ENCODE results near the gene FDX2. TPM values are rescaled to one million over a fixed set of nuclear protein-coding genes. Genes with fewer than 3 reads are reported as not detected.
A peak's percentile ranks its signal among the peaks of the same experiment; 100 is the strongest.
"Not testable (repeated sequence)": the region's sequence is repeated elsewhere in the genome, so short reads cannot be mapped to it uniquely, and the experiment has no call there.

FDX2 gene
- total RNA-seq, 1 donor from 2014 or later, result 13.9 TPM

DNA sequence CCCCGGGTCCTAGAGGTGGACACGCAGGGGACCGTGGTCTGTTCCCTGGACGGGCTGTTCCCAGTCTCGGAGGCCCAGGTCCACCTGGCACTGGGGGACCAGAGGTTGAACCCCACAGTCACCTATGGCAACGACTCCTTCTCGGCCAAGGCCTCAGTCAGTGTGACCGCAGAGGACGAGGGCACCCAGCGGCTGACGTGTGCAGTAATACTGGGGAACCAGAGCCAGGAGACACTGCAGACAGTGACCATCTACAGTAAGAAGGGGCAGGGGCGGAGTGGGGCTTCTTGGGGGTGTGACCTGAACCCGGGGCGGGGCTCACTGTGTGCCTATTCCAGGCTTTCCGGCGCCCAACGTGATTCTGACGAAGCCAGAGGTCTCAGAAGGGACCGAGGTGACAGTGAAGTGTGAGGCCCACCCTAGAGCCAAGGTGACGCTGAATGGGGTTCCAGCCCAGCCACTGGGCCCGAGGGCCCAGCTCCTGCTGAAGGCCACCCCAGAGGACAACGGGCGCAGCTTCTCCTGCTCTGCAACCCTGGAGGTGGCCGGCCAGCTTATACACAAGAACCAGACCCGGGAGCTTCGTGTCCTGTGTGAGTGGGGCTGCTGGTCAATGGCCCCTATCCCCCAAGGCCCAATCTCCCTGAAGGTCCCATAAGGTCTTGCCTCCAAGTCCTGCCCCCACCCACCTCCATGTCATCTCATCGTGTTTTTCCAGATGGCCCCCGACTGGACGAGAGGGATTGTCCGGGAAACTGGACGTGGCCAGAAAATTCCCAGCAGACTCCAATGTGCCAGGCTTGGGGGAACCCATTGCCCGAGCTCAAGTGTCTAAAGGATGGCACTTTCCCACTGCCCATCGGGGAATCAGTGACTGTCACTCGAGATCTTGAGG lies 31.5 kb downstream of the FDX2 start:
- DNase-seq (ENCODE audit: low read depth in 2 of 2), result no peak

DNA sequence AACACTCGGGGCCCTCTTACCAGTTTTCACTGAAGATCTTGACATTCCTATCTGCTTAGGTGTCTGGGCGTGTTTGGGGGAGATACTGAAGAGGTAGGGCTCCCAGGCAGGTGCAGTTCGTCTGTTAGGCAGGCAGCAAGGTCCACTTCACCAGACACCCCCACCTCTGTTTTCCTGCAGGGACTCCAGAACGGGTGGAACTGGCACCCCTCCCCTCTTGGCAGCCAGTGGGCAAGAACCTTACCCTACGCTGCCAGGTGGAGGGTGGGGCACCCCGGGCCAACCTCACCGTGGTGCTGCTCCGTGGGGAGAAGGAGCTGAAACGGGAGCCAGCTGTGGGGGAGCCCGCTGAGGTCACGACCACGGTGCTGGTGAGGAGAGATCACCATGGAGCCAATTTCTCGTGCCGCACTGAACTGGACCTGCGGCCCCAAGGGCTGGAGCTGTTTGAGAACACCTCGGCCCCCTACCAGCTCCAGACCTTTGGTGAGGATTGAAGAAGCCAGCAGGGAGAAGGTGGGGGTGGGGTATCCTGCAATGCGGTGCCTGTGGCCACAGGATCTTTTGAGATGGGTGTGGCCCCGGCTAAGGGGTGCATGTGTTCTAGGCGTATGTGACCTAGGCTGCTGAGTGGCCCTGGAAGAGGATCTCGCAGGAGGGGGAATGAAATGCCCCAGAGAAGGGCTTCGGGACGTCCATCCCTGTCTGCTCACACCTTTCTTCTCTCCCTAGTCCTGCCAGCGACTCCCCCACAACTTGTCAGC lies 32.3 kb downstream of the FDX2 start:
- DNase-seq (ENCODE audit: low read depth in 2 of 2), result no peak

DNA sequence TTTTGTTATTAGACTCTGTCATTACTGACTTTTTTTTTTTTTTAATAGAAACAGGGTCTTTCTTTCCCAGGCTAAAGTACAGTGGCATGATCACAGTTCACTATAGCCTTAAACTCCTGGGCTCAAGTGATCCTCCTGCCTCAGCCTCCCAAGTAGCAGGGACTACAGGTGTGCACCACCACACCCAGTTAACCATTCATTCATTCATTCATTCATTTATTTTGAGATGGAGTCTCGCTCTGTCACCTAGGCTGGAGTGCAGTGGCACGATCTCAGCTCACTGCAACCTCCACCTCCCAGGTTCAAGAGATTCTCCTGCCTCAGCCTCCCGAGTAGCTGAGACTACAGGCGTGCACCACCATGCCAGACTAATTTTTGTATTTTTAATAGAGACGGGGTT lies 33.8 kb downstream of the FDX2 start:
- DNase-seq (ENCODE audit: low read depth in 2 of 2), result not testable (repeated sequence)

DNA sequence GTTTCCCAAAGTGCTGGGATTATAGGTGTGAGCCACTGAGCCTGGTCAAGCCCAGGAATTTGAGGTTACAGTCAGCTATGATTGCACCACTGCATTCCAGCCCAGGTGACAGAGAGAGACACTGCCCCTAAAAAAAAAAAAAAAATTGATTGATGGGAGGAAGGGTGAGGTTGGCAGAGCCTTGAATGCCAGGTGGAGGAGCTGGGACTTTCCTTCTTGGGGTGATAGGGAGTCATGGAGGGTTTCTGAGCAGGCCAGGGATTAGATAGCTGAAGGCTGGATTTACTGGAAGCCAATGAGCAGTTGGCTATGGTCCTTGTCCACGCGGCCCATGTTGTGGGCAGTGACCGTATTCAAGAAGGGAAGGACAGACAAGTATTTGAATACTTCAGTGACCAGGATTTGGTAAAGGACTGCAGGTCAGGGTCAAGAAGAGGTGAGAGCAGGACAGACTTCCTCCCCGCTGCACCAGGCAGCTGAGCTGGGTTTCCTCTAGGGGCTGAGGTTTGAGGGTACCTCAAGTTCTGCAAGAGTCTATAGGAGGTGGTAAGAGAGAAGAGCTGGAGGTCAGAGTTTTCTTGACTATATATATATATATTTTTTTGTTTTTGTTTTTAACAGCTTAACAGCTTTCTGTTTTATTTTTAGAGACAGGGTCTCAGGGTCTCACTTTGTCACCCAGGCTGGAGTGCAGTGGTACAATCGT lies 35.9 kb downstream of the FDX2 start:
- DNase-seq (ENCODE audit: low read depth in 2 of 2), result no peak

DNA sequence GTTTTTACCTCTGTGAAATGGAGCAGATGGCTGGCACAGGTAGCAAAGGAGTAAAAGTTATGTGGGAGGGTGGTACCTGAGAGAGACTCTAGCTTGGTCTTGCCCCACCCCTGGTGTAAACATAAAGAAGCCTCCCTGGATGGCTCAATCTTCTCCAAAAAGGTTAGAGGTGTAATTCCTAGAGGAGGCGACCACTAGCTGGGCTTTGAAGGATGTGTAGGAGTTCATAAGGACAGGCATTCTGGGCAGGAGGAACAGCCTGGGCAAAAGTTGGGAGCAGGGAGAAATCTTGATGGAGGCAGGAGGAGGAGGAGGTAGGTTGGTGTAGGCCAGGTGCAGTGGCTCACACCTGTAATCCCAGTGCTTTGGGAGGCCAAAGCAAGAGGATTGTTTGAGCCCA lies 36.9 kb downstream of the FDX2 start:
- DNase-seq (ENCODE audit: low read depth in 2 of 2), result no peak

DNA sequence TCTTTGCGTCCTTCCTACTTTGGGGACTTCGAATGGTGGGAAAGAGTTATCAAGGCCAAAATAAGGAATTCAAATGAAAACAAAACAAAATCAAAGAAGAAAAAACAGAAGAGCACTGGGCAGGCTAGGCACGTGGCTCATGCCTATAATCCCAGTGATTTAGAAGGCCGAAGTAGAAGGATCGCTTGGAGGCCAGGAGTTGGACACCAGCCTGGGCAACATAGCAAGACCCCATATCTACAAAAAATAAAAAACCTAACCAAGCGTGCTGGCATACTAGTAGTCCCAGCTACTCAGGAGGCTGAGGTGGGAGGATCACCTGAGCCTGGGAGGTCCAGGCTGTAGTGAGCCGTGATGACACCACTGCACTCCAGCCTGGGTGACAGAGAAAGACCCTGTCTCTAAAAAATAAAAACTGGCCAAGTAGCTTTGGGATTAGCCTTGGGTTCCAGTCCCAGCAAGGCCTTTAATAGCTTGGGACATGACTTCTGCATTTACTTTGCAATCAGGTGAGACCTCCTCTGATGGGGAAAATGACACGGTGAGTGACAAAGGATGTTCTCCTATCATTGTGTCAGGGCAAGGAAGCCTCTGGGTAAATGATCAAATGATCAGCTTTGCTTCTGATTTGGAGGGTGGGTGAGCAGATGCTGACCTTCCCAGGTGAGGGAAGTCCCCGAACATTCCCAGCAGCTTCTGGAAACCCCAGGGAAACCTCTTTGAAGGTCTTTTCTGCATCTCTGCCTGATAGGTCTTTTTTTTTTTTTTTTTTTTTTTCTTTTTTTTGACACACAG lies 37.8 kb downstream of the FDX2 start:
- DNase-seq (ENCODE audit: low read depth in 2 of 2), result no peak

DNA sequence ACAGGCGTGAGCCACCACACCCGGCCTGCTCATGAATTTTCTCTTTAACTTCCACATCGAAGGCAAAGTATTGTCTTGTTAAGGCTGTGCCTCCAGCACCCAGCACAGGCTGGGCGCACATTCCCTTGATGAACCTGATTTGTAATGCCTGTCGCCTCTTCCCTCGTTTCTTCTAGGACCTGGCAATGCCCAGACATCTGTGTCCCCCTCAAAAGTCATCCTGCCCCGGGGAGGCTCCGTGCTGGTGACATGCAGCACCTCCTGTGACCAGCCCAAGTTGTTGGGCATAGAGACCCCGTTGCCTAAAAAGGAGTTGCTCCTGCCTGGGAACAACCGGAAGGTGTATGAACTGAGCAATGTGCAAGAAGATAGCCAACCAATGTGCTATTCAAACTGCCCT lies 41.2 kb downstream of the FDX2 start:
- no peak for DNase-seq (ENCODE audit: low read depth in 2 of 2)

DNA sequence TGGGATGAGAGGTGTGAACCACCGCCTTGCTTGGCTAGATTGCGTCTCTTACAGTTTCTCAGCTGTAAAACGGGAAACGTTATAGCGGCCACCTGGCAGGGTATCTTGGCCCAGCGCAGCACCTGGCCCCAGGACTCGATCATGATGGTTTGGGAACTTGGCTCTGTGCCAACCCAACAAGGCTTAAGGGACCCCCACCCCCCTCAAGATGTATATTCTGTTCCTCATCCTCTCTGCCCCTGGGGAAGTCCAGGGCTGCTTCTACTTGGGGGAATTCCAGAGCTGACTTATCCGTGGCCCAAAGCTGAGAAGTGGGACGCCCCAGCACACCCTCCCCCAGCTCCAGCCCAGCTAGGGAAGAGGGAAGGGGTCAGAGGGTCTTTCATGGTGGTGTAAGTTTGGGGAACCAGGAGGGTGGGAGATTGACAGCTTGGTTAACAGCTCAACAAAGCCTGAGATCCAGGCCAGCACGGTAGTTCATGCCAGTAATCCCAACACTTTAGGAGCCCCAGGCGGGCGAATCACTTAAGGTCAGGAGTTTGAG lies 44.2 kb downstream of the FDX2 start:
- DNase-seq (ENCODE audit: low read depth in 2 of 2), result peak in 1 of 2 donors; percentile 77

DNA sequence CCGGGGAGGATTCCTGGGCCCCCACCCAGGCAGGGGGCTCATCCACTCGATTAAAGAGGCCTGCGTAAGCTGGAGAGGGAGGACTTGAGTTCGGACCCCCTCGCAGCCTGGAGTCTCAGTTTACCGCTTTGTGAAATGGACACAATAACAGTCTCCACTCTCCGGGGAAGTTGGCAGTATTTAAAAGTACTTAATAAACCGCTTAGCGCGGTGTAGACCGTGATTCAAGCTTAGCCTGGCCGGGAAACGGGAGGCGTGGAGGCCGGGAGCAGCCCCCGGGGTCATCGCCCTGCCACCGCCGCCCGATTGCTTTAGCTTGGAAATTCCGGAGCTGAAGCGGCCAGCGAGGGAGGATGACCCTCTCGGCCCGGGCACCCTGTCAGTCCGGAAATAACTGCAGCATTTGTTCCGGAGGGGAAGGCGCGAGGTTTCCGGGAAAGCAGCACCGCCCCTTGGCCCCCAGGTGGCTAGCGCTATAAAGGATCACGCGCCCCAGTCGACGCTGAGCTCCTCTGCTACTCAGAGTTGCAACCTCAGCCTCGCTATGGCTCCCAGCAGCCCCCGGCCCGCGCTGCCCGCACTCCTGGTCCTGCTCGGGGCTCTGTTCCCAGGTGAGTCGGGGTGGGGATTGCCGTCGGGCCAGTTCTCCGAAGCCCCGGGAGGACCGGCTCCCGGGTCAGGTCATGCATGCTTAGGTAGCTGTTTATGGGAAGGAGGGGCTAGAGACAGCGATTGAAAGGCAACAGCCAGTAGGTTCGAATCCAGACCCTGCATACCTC lies 45.0 kb downstream of the FDX2 start, which contains the start of gene ICAM1:
Gene ICAM1 (plus strand): TSS at position 505 of the 779 bp plus-strand sequence. CDS start 40 bp downstream, at position 545.
- peak; percentile 95 to 97 for DNase-seq (ENCODE audit: low read depth in 2 of 2)

DNA sequence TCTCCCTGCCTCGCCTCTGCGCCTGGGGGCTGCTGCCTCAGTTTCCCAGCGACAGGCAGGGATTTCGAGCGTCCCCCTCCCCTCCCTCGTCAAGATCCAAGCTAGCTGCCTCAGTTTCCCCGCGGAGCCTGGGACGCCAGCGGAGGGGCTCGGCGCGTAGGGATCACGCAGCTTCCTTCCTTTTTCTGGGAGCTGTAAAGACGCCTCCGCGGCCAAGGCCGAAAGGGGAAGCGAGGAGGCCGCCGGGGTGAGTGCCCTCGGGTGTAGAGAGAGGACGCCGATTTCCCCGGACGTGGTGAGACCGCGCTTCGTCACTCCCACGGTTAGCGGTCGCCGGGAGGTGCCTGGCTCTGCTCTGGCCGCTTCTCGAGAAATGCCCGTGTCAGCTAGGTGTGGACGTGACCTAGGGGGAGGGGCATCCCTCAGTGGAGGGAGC lies 45.6 kb downstream of the FDX2 start:
- DNase-seq (ENCODE audit: low read depth in 2 of 2), result peak in 1 of 2 donors; percentile 69

DNA sequence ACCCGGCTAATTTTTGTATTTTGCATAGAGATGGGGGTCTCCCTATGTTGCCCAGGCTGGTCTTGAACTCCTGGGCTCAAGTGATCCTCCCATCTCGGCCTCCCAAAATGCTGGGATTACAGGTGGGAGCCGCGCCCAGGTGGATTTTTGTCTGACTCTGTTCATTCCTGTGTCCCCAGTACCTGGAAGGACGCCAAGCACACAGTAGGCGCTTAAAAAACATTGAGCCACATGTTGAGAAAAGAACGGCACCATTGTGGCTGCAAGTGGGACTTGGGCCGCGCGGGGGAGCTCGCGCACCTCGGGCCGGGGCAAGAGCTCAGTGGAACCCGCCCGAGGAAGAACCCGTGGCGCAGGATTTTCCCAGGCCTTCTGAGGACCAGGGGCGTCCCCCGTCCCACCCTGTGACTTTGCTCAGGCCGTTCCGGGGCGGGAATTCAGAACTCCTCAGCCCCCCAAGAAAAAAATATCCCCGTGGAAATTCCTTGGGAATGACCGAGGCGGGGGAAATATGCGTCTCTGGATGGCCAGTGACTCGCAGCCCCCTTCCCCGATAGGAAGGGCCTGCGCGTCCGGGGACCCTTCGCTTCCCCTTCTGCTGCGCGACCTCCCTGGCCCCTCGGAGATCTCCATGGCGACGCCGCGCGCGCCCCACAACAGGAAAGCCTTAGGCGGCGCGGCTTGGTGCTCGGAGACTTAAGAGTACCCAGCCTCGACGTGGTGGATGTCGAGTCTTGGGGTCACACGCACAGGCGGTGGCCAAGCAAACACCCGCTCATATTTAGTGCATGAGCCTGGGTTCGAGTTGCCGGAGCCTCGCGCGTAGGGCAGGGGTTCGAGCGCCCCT lies 46.3 kb downstream of the FDX2 start:
- DNase-seq (ENCODE audit: low read depth in 2 of 2), result peak; percentile 85 to 97

DNA sequence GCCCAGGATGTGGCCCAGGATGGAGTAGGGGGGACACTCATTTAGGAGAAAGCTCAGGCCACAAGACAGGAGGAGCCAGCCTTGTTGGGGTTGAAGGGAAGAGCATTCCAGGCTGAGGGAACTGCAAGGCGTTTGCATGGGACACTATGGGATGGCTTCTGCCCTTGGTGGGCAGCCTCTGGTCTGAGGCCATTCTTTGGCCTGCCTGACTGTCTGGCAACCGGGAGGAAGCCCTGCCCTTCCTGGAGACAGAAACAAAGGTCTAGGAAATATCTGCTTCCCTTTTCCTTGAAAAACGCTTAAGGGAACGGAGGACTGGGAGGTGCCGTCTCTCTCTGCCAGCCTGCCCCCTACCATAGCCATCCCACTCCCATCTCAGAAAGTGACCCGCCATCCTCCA lies 47.7 kb downstream of the FDX2 start:
- DNase-seq (ENCODE audit: low read depth in 2 of 2), result peak in 1 of 2 donors; percentile 56

DNA sequence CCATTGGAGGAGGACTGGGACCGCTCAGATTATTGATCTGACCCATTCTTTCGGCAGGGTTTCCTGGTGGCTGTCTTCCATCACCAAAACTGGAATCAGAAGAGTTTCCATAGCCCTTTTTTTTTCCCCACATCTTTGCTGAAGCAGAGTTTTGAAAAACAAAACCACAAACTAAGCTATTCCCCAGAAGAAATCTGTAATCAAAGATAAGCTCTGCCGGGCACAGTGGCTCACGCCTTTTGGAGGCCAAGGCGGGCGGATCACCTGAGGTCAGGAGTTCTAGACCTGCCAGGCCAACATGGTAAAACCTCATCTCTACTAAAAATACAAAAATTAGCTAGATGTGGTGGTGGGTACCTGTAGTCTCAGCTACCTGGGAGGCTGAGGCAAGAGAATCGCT lies 49.1 kb downstream of the FDX2 start:
- DNase-seq (ENCODE audit: low read depth in 2 of 2), result no peak

DNA sequence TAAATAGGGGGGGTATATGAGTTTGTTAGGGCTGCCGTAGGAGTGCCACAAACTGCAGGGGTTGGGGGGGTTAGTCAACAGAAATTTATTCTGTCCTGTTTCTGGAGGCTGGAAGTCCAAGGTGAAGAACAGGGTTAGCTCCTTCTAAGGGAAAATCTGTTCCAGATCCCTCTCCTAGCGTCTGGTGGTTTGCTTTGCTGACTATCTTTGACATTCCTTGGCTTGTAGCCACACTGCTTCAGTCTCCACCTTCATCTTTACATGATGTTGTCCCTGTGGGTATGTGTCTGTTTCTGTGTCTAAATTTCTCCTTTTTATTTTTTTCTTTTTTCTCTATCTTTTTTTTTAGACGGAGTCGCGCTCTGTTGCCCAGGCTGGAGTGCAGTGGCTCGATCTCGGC lies 53.0 kb downstream of the FDX2 start:
- no peak for DNase-seq (ENCODE audit: low read depth in 2 of 2)

DNA sequence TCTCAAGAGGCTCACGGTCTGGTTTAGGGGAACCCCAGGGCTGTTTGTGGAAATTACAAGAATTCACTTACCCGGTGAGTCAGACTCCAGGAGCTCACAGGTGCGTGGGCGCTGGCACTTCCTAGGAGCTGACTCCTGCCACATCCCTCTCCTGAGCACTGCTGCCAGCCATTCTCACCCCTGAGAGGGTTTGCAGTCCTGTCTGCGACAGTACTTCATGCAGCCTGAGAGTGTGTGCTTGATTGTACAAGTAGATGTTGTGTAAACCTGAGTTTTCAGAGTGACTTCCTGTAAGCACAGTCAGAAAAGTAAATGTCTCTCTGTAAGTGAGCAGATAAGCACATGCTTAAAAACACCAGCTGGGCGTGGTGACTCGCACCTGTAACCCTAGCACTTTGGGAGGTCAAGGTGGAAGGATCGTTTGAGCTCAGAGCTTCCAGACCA lies 55.7 kb downstream of the FDX2 start:
- no peak for DNase-seq (ENCODE audit: low read depth in 2 of 2)

Data from lung microvascular endothelial cell (primary cell).